IMR-90 (cell line): ENCODE results near the gene C14orf93. TPM values are rescaled to one million over a fixed set of nuclear protein-coding genes. Genes with fewer than 3 reads are reported as not detected.
A peak's percentile ranks its signal among the peaks of the same experiment; 100 is the strongest.

Experiments used
- ATAC-seq: fragments of 200-7000 bp; cut with Tn5 transposase; 2 replicates; pipeline ENCODE4 v1.9.1; 2020; ENCODE audit warnings: low read depth, mild to moderate bottlenecking, moderate library complexity
- BruUV-seq: library from RNA; stranded (reverse); fragments of 400-500 nt; replicated peaks from 2 replicates; lab custom pipeline; 2021; lab: Mats Ljungman, UMichigan
- CTCF ChIA-PET: fragments of 300-600 bp; formaldehyde crosslinking; extraction: SDS; loops from one replicate; lab custom pipeline; 2021; ENCODE audit warnings: antibody characterized with exemption; lab: Yijun Ruan, JAX
- POLR2A ChIA-PET: fragments of 300-600 bp; sonication (Branson Sonifier 250); formaldehyde crosslinking; loops from one replicate; lab custom pipeline; 2022; ENCODE audit warnings: antibody characterized with exemption; ENCODE audit not compliant: unreplicated experiment; lab: Charles Lee
- DNase-seq: peaks from one replicate; pipeline ENCODE4 v3.0.0; 2013
- H2AFZ ChIP-seq: replicated peaks from 2 replicates; pipeline ENCODE3; 2013; ENCODE audit warnings: low read length, mild to moderate bottlenecking; ENCODE audit not compliant: poor library complexity
- H2AK5ac ChIP-seq: 2 replicates; pipeline ENCODE4 v1.6.1; 2013; ENCODE audit warnings: low read depth, low read length, inconsistent platforms
- H2AK9ac ChIP-seq: replicated peaks from 2 replicates; pipeline ENCODE3; 2013; ENCODE audit warnings: mild to moderate bottlenecking, low read depth, low read length, moderate library complexity; ENCODE audit not compliant: poor library complexity
- H2BK120ac ChIP-seq: 2 replicates; pipeline ENCODE4 v1.6.1; 2013; ENCODE audit warnings: low read depth, low read length, inconsistent platforms
- H2BK15ac ChIP-seq: 3 replicates; pipeline ENCODE4 v1.6.1; 2013; ENCODE audit warnings: low read depth, low read length, inconsistent platforms
- H2BK20ac ChIP-seq: 2 replicates; pipeline ENCODE4 v1.6.1; 2013; ENCODE audit warnings: low read depth, mild to moderate bottlenecking, inconsistent platforms, low read length, moderate library complexity
- H2BK5ac ChIP-seq: 2 replicates; pipeline ENCODE4 v1.6.1; 2013; ENCODE audit warnings: mild to moderate bottlenecking, low read depth, low read length, inconsistent platforms; ENCODE audit not compliant: poor library complexity, severe bottlenecking
- H3K14ac ChIP-seq: replicated peaks from 2 replicates; pipeline ENCODE4 v1.6.1; 2013; ENCODE audit warnings: low read depth, low read length, inconsistent platforms
- H3K18ac ChIP-seq: 2 replicates; pipeline ENCODE4 v1.6.1; 2013; ENCODE audit warnings: low read depth, low read length, control low read depth
- H3K23ac ChIP-seq: 2 replicates; pipeline ENCODE4 v1.6.1; 2013; ENCODE audit warnings: low read depth, low read length, inconsistent platforms
- H3K27ac ChIP-seq: 2 replicates; pipeline ENCODE4 v1.5.1; 2013; ENCODE audit warnings: mild to moderate bottlenecking, control low read depth, low read length; ENCODE audit not compliant: insufficient read depth
- H3K27me3 ChIP-seq: 2 replicates; pipeline ENCODE4 v1.6.1; 2013; ENCODE audit warnings: low read length; ENCODE audit not compliant: control insufficient read depth, insufficient read depth
- H3K36me3 ChIP-seq: 2 replicates; pipeline ENCODE4 v1.6.1; 2013; ENCODE audit warnings: low read length, mixed read lengths; ENCODE audit not compliant: control insufficient read depth, insufficient read depth
- H3K4ac ChIP-seq: 2 replicates; pipeline ENCODE4 v1.6.1; 2013; ENCODE audit warnings: low read depth, low read length, inconsistent platforms
- H3K4me1 ChIP-seq: 2 replicates; pipeline ENCODE4 v1.6.1; 2013; ENCODE audit warnings: low read length, mixed read lengths; ENCODE audit not compliant: control insufficient read depth, insufficient read depth
- H3K4me2 ChIP-seq: 2 replicates; pipeline ENCODE4 v1.6.1; 2013; ENCODE audit warnings: low read depth, mild to moderate bottlenecking, control low read depth, low read length, moderate library complexity
- H3K4me3 ChIP-seq: 2 replicates; pipeline ENCODE4 v1.5.1; 2013; ENCODE audit warnings: low read depth, mild to moderate bottlenecking, control low read depth, low read length, moderate library complexity; ENCODE audit not compliant: insufficient read depth
- H3K56ac ChIP-seq: 2 replicates; pipeline ENCODE4 v1.6.1; 2013; ENCODE audit warnings: low read length, inconsistent platforms; ENCODE audit not compliant: insufficient read depth; ENCODE audit errors: extremely low read depth
- H3K79me1 ChIP-seq, 2 experiments: 2 replicates each; pipeline ENCODE4 v1.6.1; 2013; ENCODE audit warnings: low read length in 2 of 2, inconsistent platforms in 1 of 2, low read depth in 1 of 2
- H3K9ac ChIP-seq: 2 replicates; pipeline ENCODE4 v1.6.1; 2013; ENCODE audit warnings: low read depth, low read length, control low read depth
- H3K9me1 ChIP-seq: 2 replicates; pipeline ENCODE4 v1.6.1; 2013; ENCODE audit warnings: low read length, inconsistent platforms; ENCODE audit not compliant: insufficient read depth
- H3K9me3 ChIP-seq: 2 replicates; pipeline ENCODE4 v1.6.1; 2013; ENCODE audit warnings: low read length; ENCODE audit not compliant: control insufficient read depth, insufficient read depth
- H4K20me1 ChIP-seq: 2 replicates; pipeline ENCODE4 v1.6.1; 2013; ENCODE audit warnings: low read length, inconsistent platforms; ENCODE audit not compliant: insufficient read depth
- H4K5ac ChIP-seq: 2 replicates; pipeline ENCODE4 v1.6.1; 2013; ENCODE audit warnings: mild to moderate bottlenecking, low read depth, low read length, control low read depth
- H4K8ac ChIP-seq, 2 experiments: 2 replicates each; pipeline ENCODE4 v1.6.1; 2013; ENCODE audit warnings: low read depth in 2 of 2, low read length in 2 of 2, control low read depth in 1 of 2, inconsistent platforms in 1 of 2
- H4K91ac ChIP-seq: 2 replicates; pipeline ENCODE4 v1.6.1; 2013; ENCODE audit warnings: low read depth, low read length, inconsistent platforms; ENCODE audit not compliant: insufficient read depth
- BHLHE40 ChIP-seq: fragments of 150-350 bp; IDR thresholded peaks from 2 replicates; pipeline ENCODE4 v1.6.1; 2016; ENCODE audit warnings: mild to moderate bottlenecking, low read depth, low read length
- CEBPB ChIP-seq: IDR thresholded peaks from 2 replicates; pipeline ENCODE4 v1.6.1; 2012; ENCODE audit warnings: low read depth, low read length, improper control_type of control experiment
- CHD1 ChIP-seq: IDR thresholded peaks from 2 replicates; pipeline ENCODE4 v1.6.1; 2012; ENCODE audit warnings: low read depth, low read length, improper control_type of control experiment
- FOS ChIP-seq: fragments of 150-350 bp; IDR thresholded peaks from 2 replicates; pipeline ENCODE4 v1.6.1; 2016; ENCODE audit warnings: low read depth, low read length
- MAFK ChIP-seq: IDR thresholded peaks from 2 replicates; pipeline ENCODE4 v1.6.1; 2012; ENCODE audit warnings: low read depth, low read length, improper control_type of control experiment
- MAZ ChIP-seq: IDR thresholded peaks from 2 replicates; pipeline ENCODE4 v1.6.1; 2012; ENCODE audit warnings: low read depth, mild to moderate bottlenecking, low read length, improper control_type of control experiment, moderate library complexity, borderline replicate concordance
- MXI1 ChIP-seq: IDR thresholded peaks from 2 replicates; pipeline ENCODE4 v1.6.1; 2012; ENCODE audit warnings: low read depth, mild to moderate bottlenecking, low read length, moderate library complexity, borderline replicate concordance
- NFE2L2 ChIP-seq: fragments of 150-350 bp; IDR thresholded peaks from 2 replicates; pipeline ENCODE4 v1.6.1; 2016; ENCODE audit warnings: low read depth, mild to moderate bottlenecking, low read length
- POLR2A ChIP-seq: IDR thresholded peaks from 2 replicates; pipeline ENCODE4 v1.6.1; 2012; ENCODE audit warnings: mild to moderate bottlenecking, low read depth, low read length
- RAD21 ChIP-seq: IDR thresholded peaks from 2 replicates; pipeline ENCODE4 v1.6.1; 2012; ENCODE audit warnings: low read length, improper control_type of control experiment
- RCOR1 ChIP-seq: IDR thresholded peaks from 2 replicates; pipeline ENCODE4 v1.6.1; 2012; ENCODE audit warnings: mild to moderate bottlenecking, low read length, improper control_type of control experiment; ENCODE audit not compliant: insufficient replicate concordance
- RFX5 ChIP-seq: IDR thresholded peaks from 2 replicates; pipeline ENCODE4 v1.8.0; 2012; ENCODE audit warnings: low read depth, mild to moderate bottlenecking, low read length, moderate library complexity
- SMC3 ChIP-seq: fragments of 150-350 bp; IDR thresholded peaks from 2 replicates; pipeline ENCODE4 v1.6.1; 2016; ENCODE audit warnings: low read depth, mild to moderate bottlenecking, antibody characterized with exemption, low read length, moderate library complexity
- WGBS, 2 experiments: methylation state at CpG; one replicate each; pipeline versions ENCODE4 v1.1.5 to v1.1.7; 2013; ENCODE audit warnings: missing lambda C conversion rate in 2 of 2; ENCODE audit not compliant: insufficient read length in 1 of 2; ENCODE audit errors: extremely low coverage in 2 of 2; 5-methylcytosine and 5-hydroxymethylcytosine counted together
- dilution Hi-C: fragments of 300-500 bp; cut with HindIII; formaldehyde crosslinking; loops from one replicate; pipeline ENCODE4 v1.14.3; 2018; ENCODE audit warnings: low sequenced_read_pairs; ENCODE audit not compliant: unreplicated experiment
- in situ Hi-C: fragments of 300-500 bp; cut with MboI; formaldehyde crosslinking; loops from 3 replicates; pipeline ENCODE4 v1.14.3; 2019; ENCODE audit warnings: low sequenced_read_pairs, inconsistent platforms, mixed read lengths
- intact Hi-C: fragments of 100-400 bp; cut with micrococcal nuclease; formaldehyde crosslinking; loops from 2 replicates; pipeline ENCODE4 v1.10.0; 2022
- polyA plus RNA-seq, 3 experiments: library from polyadenylated mRNA; depleted of rRNA; stranded (reverse); fragments of >200 nt; gene quantifications; 2 replicates each; pipeline ENCODE4 v1.2.3, GENCODE V29; 2012; ENCODE audit warnings: low replicate concordance in 1 of 3
- total RNA-seq: library from RNA; depleted of rRNA; stranded (reverse); fragments of >200 nt; gene quantifications from 2 replicates; pipeline ENCODE4 v1.2.3, GENCODE V29; 2012
- TF ChIP-seq, protein P1 (sequence below): conservative IDR thresholded peaks from 2 replicates; pipeline ENCODE4 v1.5.1; 2012; ENCODE audit warnings: mild to moderate bottlenecking, low read depth, low read length, improper control_type of control experiment
- TF ChIP-seq, protein P2 (sequence below): fragments of 150-350 bp; IDR thresholded peaks from 2 replicates; pipeline ENCODE4 v1.6.1; 2016; ENCODE audit warnings: low read depth, mild to moderate bottlenecking, low read length, moderate library complexity, borderline replicate concordance
- TF ChIP-seq, protein P3 (sequence below): fragments of 150-350 bp; IDR thresholded peaks from 2 replicates; pipeline ENCODE4 v1.6.1; 2017; ENCODE audit warnings: mild to moderate bottlenecking, antibody characterized with exemption, low read length, low read depth

The C14orf93 gene
- total and polyA plus RNA-seq, 2 of the 4 experiments (the other 2 are of a cell fraction): 5.4 to 5.7 TPM

DNA sequence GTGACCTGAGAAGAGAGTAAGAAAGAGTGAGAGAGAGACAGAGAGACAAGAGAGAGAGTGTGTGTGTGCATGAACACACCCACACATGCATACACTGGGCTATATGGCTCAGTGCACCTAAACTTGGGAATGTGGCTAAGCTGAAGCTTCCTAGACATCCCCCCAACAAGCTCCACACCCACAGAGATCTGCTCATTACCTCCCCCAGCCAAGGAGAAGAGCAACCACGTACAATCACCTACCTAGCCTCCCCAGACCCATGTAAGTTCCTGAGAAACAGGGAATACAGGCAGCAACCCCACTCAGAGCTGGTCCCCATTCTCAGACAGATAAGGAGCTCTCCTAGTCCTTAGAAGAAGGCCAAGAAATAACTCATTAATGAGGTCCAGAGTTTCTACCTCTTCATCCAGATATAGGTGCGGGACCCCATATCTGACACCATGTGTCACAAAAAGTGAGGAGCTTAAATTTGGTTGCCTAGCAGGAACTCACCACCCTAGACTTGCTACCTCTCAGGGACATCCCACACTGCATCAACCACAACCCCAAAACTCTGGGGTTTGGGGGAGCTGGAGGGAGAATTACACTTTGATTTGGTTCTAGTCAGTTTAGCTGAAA lies 37.5 kb downstream of the C14orf93 start:
- no peak overlapping the region for H2AFZ ChIP-seq
- H2BK15ac ChIP-seq: no peak overlapping the region
- no peaks in the 10 kb centered on the region for H3K9me3 ChIP-seq
- no peaks in the 10 kb centered on the region for H3K27me3 ChIP-seq
- no peak overlapping the region for H2BK5ac ChIP-seq
- intact Hi-C loops (no loop called here), dilution Hi-C loops (no loop called here), in situ Hi-C loops (no loop called here)
- DNase-seq (no peak), ATAC-seq (no peak)
- H3K4me1 ChIP-seq: peaks cover 19% of the 10 kb centered on the region
- no peak overlapping the region for H4K5ac ChIP-seq
- CTCF ChIA-PET: interaction anchor here (0.8 to 2.4 kb wide), 3 partner anchors 11 to 22 kb away, joined by 5 to 8 read pairs (median 7); no protein-coding TSS in a partner anchor
- H3K4me2 ChIP-seq: no peak overlapping the region
- no peak overlapping the region for H3K56ac ChIP-seq
- BruUV-seq: TSS peak; percentile 65
- no peak overlapping the region for H4K8ac ChIP-seq
- no peak overlapping the region for H2AK5ac ChIP-seq
- 0 out of 2 replicates have a peak overlapping the region, but pooled peaks have one; percentile 33 for H3K23ac ChIP-seq
- no peak overlapping the region for H3K9ac ChIP-seq
- peaks cover 48% of the 10 kb centered on the region for H3K36me3 ChIP-seq
- H2BK120ac ChIP-seq: no peak overlapping the region
- POLR2A ChIA-PET: interaction anchor here (0.5 to 1.5 kb wide), 2 partner anchors 11 to 34 kb away, joined by 5 read pairs; partner anchors contain the start of gene AJUBA
- no peak overlapping the region for H3K27ac ChIP-seq
- H4K91ac ChIP-seq: no peak overlapping the region
- no peak overlapping the region for H3K18ac ChIP-seq
- no peak overlapping the region for H3K4ac ChIP-seq
- H3K79me1 ChIP-seq: peaks cover 33 to 51% of the 10 kb centered on the region in 2 experiments
- no peaks in the 10 kb centered on the region for H3K9me1 ChIP-seq
- peak overlapping the region; percentile 23 for H2AK9ac ChIP-seq
- H4K20me1 ChIP-seq: peaks cover 30% of the 10 kb centered on the region
- H3K14ac ChIP-seq: no peak overlapping the region
- no peak overlapping the region for H2BK20ac ChIP-seq
- WGBS, 2 experiments: no CpG with 5 or more reads among the region's 2 CpGs
- TF ChIP-seq FOS (no peak), SMC3 (no peak), MXI1 (no peak), CHD1 (no peak), BHLHE40 (no peak), POLR2A (no peak), MAZ (no peak), MAFK (no peak), RCOR1 (no peak), RFX5 (no peak), RAD21 (no peak), NFE2L2 (no peak), CEBPB (no peak)
- TF ChIP-seq, protein P1, sequence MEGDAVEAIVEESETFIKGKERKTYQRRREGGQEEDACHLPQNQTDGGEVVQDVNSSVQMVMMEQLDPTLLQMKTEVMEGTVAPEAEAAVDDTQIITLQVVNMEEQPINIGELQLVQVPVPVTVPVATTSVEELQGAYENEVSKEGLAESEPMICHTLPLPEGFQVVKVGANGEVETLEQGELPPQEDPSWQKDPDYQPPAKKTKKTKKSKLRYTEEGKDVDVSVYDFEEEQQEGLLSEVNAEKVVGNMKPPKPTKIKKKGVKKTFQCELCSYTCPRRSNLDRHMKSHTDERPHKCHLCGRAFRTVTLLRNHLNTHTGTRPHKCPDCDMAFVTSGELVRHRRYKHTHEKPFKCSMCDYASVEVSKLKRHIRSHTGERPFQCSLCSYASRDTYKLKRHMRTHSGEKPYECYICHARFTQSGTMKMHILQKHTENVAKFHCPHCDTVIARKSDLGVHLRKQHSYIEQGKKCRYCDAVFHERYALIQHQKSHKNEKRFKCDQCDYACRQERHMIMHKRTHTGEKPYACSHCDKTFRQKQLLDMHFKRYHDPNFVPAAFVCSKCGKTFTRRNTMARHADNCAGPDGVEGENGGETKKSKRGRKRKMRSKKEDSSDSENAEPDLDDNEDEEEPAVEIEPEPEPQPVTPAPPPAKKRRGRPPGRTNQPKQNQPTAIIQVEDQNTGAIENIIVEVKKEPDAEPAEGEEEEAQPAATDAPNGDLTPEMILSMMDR: no peak
- TF ChIP-seq, protein P2, sequence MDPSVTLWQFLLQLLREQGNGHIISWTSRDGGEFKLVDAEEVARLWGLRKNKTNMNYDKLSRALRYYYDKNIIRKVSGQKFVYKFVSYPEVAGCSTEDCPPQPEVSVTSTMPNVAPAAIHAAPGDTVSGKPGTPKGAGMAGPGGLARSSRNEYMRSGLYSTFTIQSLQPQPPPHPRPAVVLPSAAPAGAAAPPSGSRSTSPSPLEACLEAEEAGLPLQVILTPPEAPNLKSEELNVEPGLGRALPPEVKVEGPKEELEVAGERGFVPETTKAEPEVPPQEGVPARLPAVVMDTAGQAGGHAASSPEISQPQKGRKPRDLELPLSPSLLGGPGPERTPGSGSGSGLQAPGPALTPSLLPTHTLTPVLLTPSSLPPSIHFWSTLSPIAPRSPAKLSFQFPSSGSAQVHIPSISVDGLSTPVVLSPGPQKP: no peak
- TF ChIP-seq, protein P3, sequence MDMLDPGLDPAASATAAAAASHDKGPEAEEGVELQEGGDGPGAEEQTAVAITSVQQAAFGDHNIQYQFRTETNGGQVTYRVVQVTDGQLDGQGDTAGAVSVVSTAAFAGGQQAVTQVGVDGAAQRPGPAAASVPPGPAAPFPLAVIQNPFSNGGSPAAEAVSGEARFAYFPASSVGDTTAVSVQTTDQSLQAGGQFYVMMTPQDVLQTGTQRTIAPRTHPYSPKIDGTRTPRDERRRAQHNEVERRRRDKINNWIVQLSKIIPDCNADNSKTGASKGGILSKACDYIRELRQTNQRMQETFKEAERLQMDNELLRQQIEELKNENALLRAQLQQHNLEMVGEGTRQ: no peak
- no peak overlapping the region for H3K4me3 ChIP-seq
